SK-N-SH (cell line): Measurements from ENCODE around the gene ARHGEF1. TPM values are rescaled to one million over a fixed set of nuclear protein-coding genes. Genes with fewer than 3 reads are reported as not detected.

Source experiments
- CTCF ChIA-PET: fragments of 300-600, 350-600 bp; formaldehyde crosslinking; extraction: SDS; loops from one replicate; lab custom pipeline; 2021; lab: Yijun Ruan, JAX
- POLR2A ChIA-PET: fragments of 350-600 bp; sonication (Branson Sonifier 250); formaldehyde crosslinking; extraction: SDS; loops from one replicate; lab custom pipeline; 2020; ENCODE audit warnings: antibody characterized with exemption, inconsistent platforms; lab: Yijun Ruan, JAX
- DNase-seq: peaks from one replicate; pipeline ENCODE4 v3.0.0; 2012
- H2AFZ ChIP-seq: fragments of 200-600 bp; sonication (generic); 2 replicates; pipeline ENCODE4 v1.8.1; 2016; ENCODE audit warnings: antibody characterized with exemption, mild to moderate bottlenecking, low read depth
- H3F3A ChIP-seq: fragments of 200-600 bp; sonication (generic); replicated peaks from 2 replicates; pipeline ENCODE3; 2016; ENCODE audit warnings: antibody characterized with exemption, mild to moderate bottlenecking; ENCODE audit not compliant: insufficient read depth
- H3K27ac ChIP-seq, 2 experiments: fragments of 200-500 bp in 1 of 2; fragments of 200-600 bp in 1 of 2; sonication (Bioruptor generic) in 1 of 2; sonication (generic), shearing (Covaris generic) in 1 of 2; 2 replicates each; pipeline versions ENCODE4 v1.5.1 to v1.6.1; 2014 to 2016; ENCODE audit warnings: low read depth in 2 of 2, inconsistent platforms in 1 of 2, low read length in 1 of 2, mild to moderate bottlenecking in 1 of 2, mixed read lengths in 1 of 2
- H3K27me3 ChIP-seq: fragments of 200-600 bp; sonication (generic), shearing (Covaris generic); 2 replicates; pipeline ENCODE4 v1.6.1; 2016; ENCODE audit warnings: mixed run types; ENCODE audit not compliant: insufficient read depth
- H3K36me3 ChIP-seq, 2 experiments: fragments of 200-500 bp in 1 of 2; fragments of 200-600 bp in 1 of 2; sonication (Bioruptor generic) in 1 of 2; sonication (generic) in 1 of 2; replicated peaks in 1 of 2; 2 replicates each; pipeline versions ENCODE3 to v1.5.1; 2014 to 2016; ENCODE audit warnings: low read length in 1 of 2, mild to moderate bottlenecking in 1 of 2; ENCODE audit not compliant: insufficient read depth in 2 of 2, control insufficient read depth in 1 of 2
- H3K4me1 ChIP-seq, 2 experiments: fragments of 200-500 bp in 1 of 2; fragments of 200-600 bp in 1 of 2; sonication (Bioruptor generic) in 1 of 2; sonication (generic), shearing (Covaris generic) in 1 of 2; 2 replicates each; pipeline versions ENCODE4 v1.5.1 to v1.6.1; 2014 to 2016; ENCODE audit warnings: low read depth in 1 of 2, low read length in 1 of 2, mixed run types in 1 of 2; ENCODE audit not compliant: insufficient read depth in 2 of 2, control insufficient read depth in 1 of 2
- H3K4me2 ChIP-seq: fragments of 200-600 bp; sonication (generic), shearing (Covaris generic); 2 replicates; pipeline ENCODE4 v1.6.1; 2017; ENCODE audit warnings: mixed run types
- H3K4me3 ChIP-seq, 2 experiments: fragments of 200-500 bp in 1 of 2; fragments of 200-600 bp in 1 of 2; sonication (Bioruptor generic) in 1 of 2; sonication (generic), shearing (Covaris generic) in 1 of 2; 2 replicates each; pipeline versions ENCODE4 v1.5.1 to v1.8.1; 2014 to 2016; ENCODE audit warnings: low read depth in 2 of 2, inconsistent platforms in 1 of 2, low read length in 1 of 2, mild to moderate bottlenecking in 1 of 2, mixed read lengths in 1 of 2, moderate library complexity in 1 of 2
- H3K79me2 ChIP-seq: fragments of 200-600 bp; sonication (generic); 2 replicates; pipeline ENCODE4 v1.8.1; 2017; ENCODE audit warnings: mild to moderate bottlenecking; ENCODE audit not compliant: insufficient read depth
- H3K9ac ChIP-seq: fragments of 200-600 bp; sonication (generic); 2 replicates; pipeline ENCODE4 v1.6.1; 2017; ENCODE audit warnings: mixed run types
- H3K9me2 ChIP-seq: fragments of 200-600 bp; sonication (generic); 2 replicates; pipeline ENCODE4 v1.6.1; 2017; ENCODE audit warnings: mixed run types
- H3K9me3 ChIP-seq: fragments of 200-600 bp; sonication (generic); 2 replicates; pipeline ENCODE4 v1.6.1; 2017; ENCODE audit warnings: mixed run types, mild to moderate bottlenecking, moderate library complexity
- H4K20me1 ChIP-seq: fragments of 200-600 bp; sonication (generic); 2 replicates; pipeline ENCODE4 v1.6.1; 2017; ENCODE audit warnings: mild to moderate bottlenecking, mixed run types; ENCODE audit not compliant: insufficient read depth
- ELF1 ChIP-seq: IDR thresholded peaks from 2 replicates; pipeline ENCODE4 v1.4.0; 2012
- FOSL2 ChIP-seq: IDR thresholded peaks from 2 replicates; pipeline ENCODE4 v1.4.0; 2012; ENCODE audit warnings: low read depth, mild to moderate bottlenecking, moderate library complexity, borderline replicate concordance
- FOXM1 ChIP-seq: IDR thresholded peaks from 2 replicates; pipeline ENCODE4 v1.4.0; 2012; ENCODE audit warnings: low read depth, mild to moderate bottlenecking
- GABPA ChIP-seq: IDR thresholded peaks from 2 replicates; pipeline ENCODE4 v1.4.0; 2012; ENCODE audit warnings: low read depth, mild to moderate bottlenecking
- GATA2 ChIP-seq: sonication (generic); formaldehyde crosslinking; IDR thresholded peaks from 2 replicates; pipeline ENCODE4 v1.5.0; 2020; ENCODE audit warnings: mild to moderate bottlenecking, missing genetic modification reagents
- MAX ChIP-seq: IDR thresholded peaks from 2 replicates; pipeline ENCODE4 v1.4.0; 2012; ENCODE audit warnings: low read depth
- NFIC ChIP-seq: IDR thresholded peaks from 2 replicates; pipeline ENCODE4 v1.4.0; 2012; ENCODE audit warnings: borderline replicate concordance
- REST ChIP-seq: IDR thresholded peaks from 2 replicates; pipeline ENCODE4 v1.6.1; 2012; ENCODE audit warnings: mild to moderate bottlenecking, low read depth, low read length, moderate library complexity
- RFX5 ChIP-seq: IDR thresholded peaks from 2 replicates; pipeline ENCODE4 v1.6.1; 2012; ENCODE audit warnings: mild to moderate bottlenecking, improper control_type of control experiment, low read length
- SIN3A ChIP-seq: IDR thresholded peaks from 2 replicates; pipeline ENCODE4 v1.6.1; 2012; ENCODE audit warnings: low read depth, mild to moderate bottlenecking, low read length, moderate library complexity, borderline replicate concordance
- TAF1 ChIP-seq: IDR thresholded peaks from 2 replicates; pipeline ENCODE4 v1.6.1; 2012; ENCODE audit warnings: low read depth, mild to moderate bottlenecking, low read length, moderate library complexity, borderline replicate concordance
- TCF12 ChIP-seq: IDR thresholded peaks from 2 replicates; pipeline ENCODE4 v1.4.0; 2012
- TEAD4 ChIP-seq: IDR thresholded peaks from 2 replicates; pipeline ENCODE4 v1.4.0; 2012; ENCODE audit warnings: mild to moderate bottlenecking, borderline replicate concordance; ENCODE audit not compliant: insufficient read depth
- USF1 ChIP-seq: IDR thresholded peaks from 2 replicates; pipeline ENCODE4 v1.4.0; 2012; ENCODE audit warnings: low read depth, borderline replicate concordance
- ZBTB33 ChIP-seq: IDR thresholded peaks from 2 replicates; pipeline ENCODE4 v1.4.0; 2012; ENCODE audit warnings: low read depth, borderline replicate concordance
- WGBS: methylation state at CpG from one replicate; pipeline ENCODE4 v1.1.6; 2017; ENCODE audit warnings: low lambda C conversion rate; 5-methylcytosine and 5-hydroxymethylcytosine counted together
- polyA plus RNA-seq, 3 experiments: library from polyadenylated mRNA; depleted of rRNA; stranded (reverse); fragments of >200 nt; gene quantifications; 2 replicates each; pipeline ENCODE4 v1.2.3, GENCODE V29; 2012

Gene ARHGEF1
- polyA plus RNA-seq, 1 of the 3 experiments (the other 2 are of a cell fraction): 102 TPM

GRCh38 chr19:41905273-41906002, 22.5 kb downstream of the ARHGEF1 start:
- no peak overlapping the region for H3K4me2 ChIP-seq
- H3K9me3 ChIP-seq: no peaks in the 10 kb centered on the region
- WGBS: 99% methylated on average over 20 of the region's 24 CpGs
- no peak overlapping the region for H3K4me3 ChIP-seq
- ChIA-PET POLR2A (no interaction called here), CTCF (interaction anchor here (0.5 to 1.3 kb wide), 5 partner anchors 9 to 32 kb away, joined by 3 to 5 read pairs (median 3); no protein-coding TSS in a partner anchor)
- no peak overlapping the region for H2AFZ ChIP-seq
- H3K79me2 ChIP-seq: no peaks in the 10 kb centered on the region
- H3F3A ChIP-seq: peaks cover 3% of the 10 kb centered on the region
- H3K9me2 ChIP-seq: no peaks in the 10 kb centered on the region
- no peaks in the 10 kb centered on the region for H3K27me3 ChIP-seq
- peaks cover 14 to 50% of the 10 kb centered on the region in 2 experiments for H3K36me3 ChIP-seq
- H4K20me1 ChIP-seq: 0 out of 2 replicates have a peak, but pooled peaks cover 5% of the 10 kb centered on the region
- H3K9ac ChIP-seq: no peak overlapping the region
- H3K4me1 ChIP-seq: peaks cover 0 to 13% of the 10 kb centered on the region in 2 experiments; a peak in 1 of 4 replicates
- H3K27ac ChIP-seq: no peak overlapping the region
- no peak for DNase-seq
- TF ChIP-seq ELF1: no peak
- no peak for TF ChIP-seq REST
- TF ChIP-seq SIN3A: no peak
- no peak for TF ChIP-seq TEAD4
- no peak for TF ChIP-seq GABPA
- TF ChIP-seq NFIC: no peak
- no peak for TF ChIP-seq USF1
- TF ChIP-seq MAX: no peak
- TF ChIP-seq FOSL2: no peak
- no peak for TF ChIP-seq ZBTB33
- TF ChIP-seq RFX5: no peak
- no peak for TF ChIP-seq TCF12
- TF ChIP-seq TAF1: no peak
- TF ChIP-seq GATA2: no peak
- TF ChIP-seq FOXM1: no peak
- TF ChIP-seq, all 33 proteins: peak for 0
